ENCODE results near the gene CA10. TPM values are rescaled to one million over a fixed set of nuclear protein-coding genes. Genes with fewer than 3 reads are reported as not detected.

CA10 gene
- total RNA-seq, 1 experiment from 2014 or later: 0.46 TPM

GRCh38 chr17:51676691-51677487 lies 481.6 kb downstream of the CA10 start:
- H2BK15ac ChIP-seq (ENCODE audit: low read depth, low read length): no peak overlapping the region
- H3K23me2 ChIP-seq (ENCODE audit: insufficient read length, low read depth, low read length, poor library complexity, severe bottlenecking): no peaks in the 10 kb centered on the region
- no peak overlapping the region for H3K23ac ChIP-seq (ENCODE audit: insufficient read length, low read depth, low read length)
- H3K56ac ChIP-seq (ENCODE audit: insufficient read length, low read depth, low read length): no peak overlapping the region
- no peak overlapping the region for H3K14ac ChIP-seq (ENCODE audit: insufficient read depth, low read length)
- no peak overlapping the region for H3K4me2 ChIP-seq (ENCODE audit: insufficient read depth, insufficient read length, low read length)
- H2BK12ac ChIP-seq (ENCODE audit: insufficient read length, low read depth, low read length): no peak overlapping the region
- no peak overlapping the region for H2BK20ac ChIP-seq (ENCODE audit: low read depth, low read length, poor library complexity, severe bottlenecking)
- Mint-ChIP-seq H3K9me3 (no peaks in the 10 kb centered on the region), H3K27me3 (ENCODE audit: low read depth) (peaks cover 7% of the 10 kb centered on the region), H3K4me3 (no peak overlapping the region), H3K36me3 (ENCODE audit: insufficient read depth in 1 of 3, low read depth in 3 of 3) (no peaks in the 10 kb centered on the region), H3K4me1 (no peaks in the 10 kb centered on the region), H3K27ac (no peak overlapping the region)
- no peaks in the 10 kb centered on the region for H3K79me1 ChIP-seq (ENCODE audit: insufficient read depth, low read depth, low read length, poor library complexity, severe bottlenecking)
- DNase-seq: no peak
- H4K20me1 ChIP-seq (ENCODE audit: control insufficient read depth, insufficient read depth, insufficient read length): no peaks in the 10 kb centered on the region
- no peak overlapping the region for H2AK5ac ChIP-seq (ENCODE audit: insufficient read length, low read length)
- H2AFZ ChIP-seq (ENCODE audit: low read length): no peak overlapping the region
- H2BK120ac ChIP-seq (ENCODE audit: low read depth, low read length, poor library complexity, severe bottlenecking): no peak overlapping the region
- no peak overlapping the region for H3K27ac ChIP-seq (ENCODE audit: insufficient read length, low read depth, low read length)
- H3K9me3 ChIP-seq (ENCODE audit: control insufficient read depth, low read depth, low read length): no peaks in the 10 kb centered on the region
- no peaks in the 10 kb centered on the region for H3K27me3 ChIP-seq (ENCODE audit: insufficient read depth, low read length)
- H4K5ac ChIP-seq (ENCODE audit: insufficient read length, low read depth, low read length): no peak overlapping the region
- no peak overlapping the region for H2BK5ac ChIP-seq (ENCODE audit: insufficient read length, low read length)
- no peak overlapping the region for H3K4ac ChIP-seq (ENCODE audit: low read depth, low read length)
- no CpG with 5 or more reads among the region's 5 CpGs for WGBS (ENCODE audit: extremely low coverage, insufficient read length, low lambda C conversion rate)
- H3T11ph ChIP-seq (ENCODE audit: low read length): no peak overlapping the region
- no peak overlapping the region for H3K18ac ChIP-seq (ENCODE audit: insufficient read length, low read depth, low read length)
- no peak overlapping the region for H4K8ac ChIP-seq (replicated peaks; ENCODE audit: insufficient read length, low read depth, low read length)
- H3K4me1 ChIP-seq (ENCODE audit: insufficient read depth, low read length): no peaks in the 10 kb centered on the region
- no peak overlapping the region for H3K9ac ChIP-seq (ENCODE audit: extremely low read depth, insufficient read length, low read length)
- H4K91ac ChIP-seq (ENCODE audit: insufficient read length, low read depth, low read length): no peak overlapping the region
- H3K79me2 ChIP-seq (ENCODE audit: insufficient read depth, low read length): no peaks in the 10 kb centered on the region
- TF ChIP-seq CTCF (conservative IDR thresholded peaks at IDR 0.05): no peak

All from H9 (cell line).